A549 (cell line): ENCODE data around the gene ANKRD40. TPM values are rescaled to one million over a fixed set of nuclear protein-coding genes. Genes with fewer than 3 reads are reported as not detected.

Experiments used
- ATAC-seq, 2 experiments: fragments of 200-7000 bp in 1 of 2; fragments of >200 bp in 1 of 2; cut with Nextera tagmentation in 1 of 2; cut with Tn5 transposase in 1 of 2; 3 replicates each; pipeline versions ENCODE4 v1.8.0 to v1.9.1; 2018 to 2020; ENCODE audit warnings: mild to moderate bottlenecking in 1 of 2, moderate library complexity in 1 of 2
- CTCF ChIA-PET: fragments of 300-600 bp; sonication (Branson Sonifier 250); formaldehyde crosslinking; extraction: SDS; loops from one replicate; lab custom pipeline; 2021; ENCODE audit warnings: antibody characterized with exemption, inconsistent platforms; lab: Yijun Ruan, JAX
- POLR2A ChIA-PET: fragments of 350-600 bp; formaldehyde crosslinking; extraction: SDS; loops from one replicate; lab custom pipeline; 2021; ENCODE audit warnings: antibody characterized with exemption, inconsistent platforms; lab: Yijun Ruan, JAX
- DNase-seq, 2 experiments: peaks; one replicate each; pipeline versions ENCODE4 v3.0.0 to v3.0.0-alpha.2; 2011 to 2016; ENCODE audit warnings: low read depth in 1 of 2, low spot score in 1 of 2
- FAIRE-seq: peaks from 2 replicates; lab custom pipeline; 2011; peaks lifted over from hg19 to GRCh38; lab: Jason Lieb, UNC
- H3K27ac ChIP-seq, 2 experiments: fragments of >200 bp; sonication (Bioruptor Twin); formaldehyde crosslinking; 3 replicates each; pipeline ENCODE4 v1.5.1; 2016 to 2017
- H3K4me1 ChIP-seq: fragments of >200 bp; sonication (Bioruptor Twin); formaldehyde crosslinking; 3 replicates; pipeline ENCODE4 v1.6.1; 2016
- H3K4me2 ChIP-seq: fragments of >200 bp; sonication (Bioruptor Twin); formaldehyde crosslinking; 3 replicates; pipeline ENCODE4 v1.6.1; 2016
- H3K4me3 ChIP-seq: fragments of >200 bp; sonication (Bioruptor Twin); formaldehyde crosslinking; 3 replicates; pipeline ENCODE4 v1.5.1; 2016
- H3K9me3 ChIP-seq: fragments of >200 bp; sonication (Bioruptor Twin); formaldehyde crosslinking; 3 replicates; pipeline ENCODE4 v1.6.1; 2016
- ATOH8 ChIP-seq: fragments of 250-450 bp; sonication (Bioruptor Pico); IDR thresholded peaks from 2 replicates; pipeline ENCODE4 v1.5.0; 2020; ENCODE audit warnings: low read depth, mild to moderate bottlenecking, moderate library complexity
- BCL3 ChIP-seq: fragments of >200 bp; sonication (Bioruptor Twin); formaldehyde crosslinking; IDR thresholded peaks from 3 replicates; pipeline ENCODE4 v1.6.1; 2016
- CEBPB ChIP-seq, 2 experiments: fragments of >200 bp in 1 of 2; sonication (Bioruptor Twin) in 1 of 2; formaldehyde crosslinking in 1 of 2; IDR thresholded peaks; 2 replicates each; pipeline ENCODE4 v1.6.1; 2012 to 2016
- FOSB ChIP-seq: fragments of 250-450 bp; sonication (Bioruptor Pico); IDR thresholded peaks from 2 replicates; pipeline ENCODE4 v1.5.0; 2020; ENCODE audit warnings: mild to moderate bottlenecking, moderate library complexity
- FOXS1 ChIP-seq: fragments of 250-450 bp; sonication (Bioruptor Pico); IDR thresholded peaks from 2 replicates; pipeline ENCODE4 v1.5.0; 2020; ENCODE audit warnings: mild to moderate bottlenecking, moderate library complexity
- HDAC2 ChIP-seq: fragments of 200-600 bp; sonication (generic); IDR thresholded peaks from 2 replicates; pipeline ENCODE4 v1.6.1; 2016
- HES2 ChIP-seq: fragments of >200 bp; sonication (Bioruptor Twin); formaldehyde crosslinking; IDR thresholded peaks from 2 replicates; pipeline ENCODE4 v1.6.1; 2016
- HEYL ChIP-seq: fragments of 250-450 bp; sonication (Bioruptor Pico); IDR thresholded peaks from 2 replicates; pipeline ENCODE4 v1.8.0; 2021; ENCODE audit warnings: mild to moderate bottlenecking, moderate library complexity
- HOXB13 ChIP-seq: fragments of 250-450 bp; sonication (Bioruptor Pico); IDR thresholded peaks from 2 replicates; pipeline ENCODE4 v1.5.0; 2020; ENCODE audit warnings: low read depth, mild to moderate bottlenecking, moderate library complexity
- HOXB5 ChIP-seq: fragments of 250-450 bp; sonication (Bioruptor Pico); IDR thresholded peaks from 2 replicates; pipeline ENCODE4 v1.5.0; 2020; ENCODE audit warnings: mild to moderate bottlenecking, moderate library complexity
- JUN ChIP-seq, 2 experiments: fragments of >200 bp; sonication (Bioruptor Twin); formaldehyde crosslinking; IDR thresholded peaks; 2 replicates in 1 of 2; 3 replicates in 1 of 2; pipeline ENCODE4 v1.6.1; 2016 to 2017
- MAFK ChIP-seq: fragments of 450-650 bp; IDR thresholded peaks from 2 replicates; pipeline ENCODE4 v1.6.1; 2014; ENCODE audit not compliant: partially characterized antibody
- MAZ ChIP-seq: fragments of 150-350 bp; IDR thresholded peaks from 2 replicates; pipeline ENCODE4 v1.6.1; 2014; ENCODE audit warnings: antibody characterized with exemption, low read depth, low read length, borderline replicate concordance
- NR3C1 ChIP-seq: fragments of >200 bp; sonication (Bioruptor Twin); formaldehyde crosslinking; IDR thresholded peaks from 3 replicates; pipeline ENCODE4 v1.6.1; 2017
- RCOR1 ChIP-seq: fragments of 150-350 bp; IDR thresholded peaks from 2 replicates; pipeline ENCODE4 v1.6.1; 2014; ENCODE audit warnings: antibody characterized with exemption, low read length, low read depth
- REST ChIP-seq: fragments of 200-600 bp; sonication (generic); IDR thresholded peaks from 2 replicates; pipeline ENCODE4 v1.6.1; 2016; ENCODE audit warnings: antibody characterized with exemption, mild to moderate bottlenecking, moderate library complexity
- RNF2 ChIP-seq: fragments of 200-600 bp; sonication (generic); IDR thresholded peaks from 2 replicates; pipeline ENCODE4 v1.6.1; 2016; ENCODE audit warnings: low read depth, mild to moderate bottlenecking, antibody characterized with exemption, moderate library complexity, borderline replicate concordance
- TFCP2L1 ChIP-seq: fragments of 250-450 bp; sonication (Bioruptor Pico); IDR thresholded peaks from 2 replicates; pipeline ENCODE4 v1.5.0; 2021; ENCODE audit warnings: mild to moderate bottlenecking
- ZNF302 ChIP-seq: fragments of 250-450 bp; sonication (Bioruptor Pico); IDR thresholded peaks from 2 replicates; pipeline ENCODE4 v1.9.0; 2021; ENCODE audit warnings: inconsistent platforms, mild to moderate bottlenecking, moderate library complexity
- WGBS: methylation state at CpG from one replicate; pipeline ENCODE4 v1.1.6; 2017; ENCODE audit errors: missing lambda C conversion rate; 5-methylcytosine and 5-hydroxymethylcytosine counted together
- polyA plus RNA-seq, 4 experiments: library from polyadenylated mRNA; depleted of rRNA in 3 of 4; stranded (reverse); fragments of >200 nt; fragmentation: RNase III in 1 of 4; extraction: RNeasy Plus Mini Kit Qiagen cat#74134 plus additional on column Dnase treatment in 1 of 4; gene quantifications; 2 replicates in 3 of 4; 3 replicates in 1 of 4; pipeline ENCODE4 v1.2.3, GENCODE V29; 2011 to 2017

ANKRD40 gene
- polyA plus RNA-seq, 2 of the 4 experiments (the other 2 are of a cell fraction): 50.1 to 84.3 TPM

- TF ChIP-seq ATOH8 (CRISPR knock-in tag): peak; percentile 90; the same call in 1 of the 2 replicates
- TF ChIP-seq CEBPB (IDR thresholded peaks at IDR 0.05): peak; percentile 63 to 85
- no peak for TF ChIP-seq NR3C1
- peak; percentile 96 to 99 for TF ChIP-seq JUN (IDR thresholded peaks at IDR 0.05)
- no peak for TF ChIP-seq RCOR1
- peak; percentile 83 for TF ChIP-seq HOXB5 (CRISPR knock-in tag)
- TF ChIP-seq HOXB13: peak; percentile 68; the same call in 1 of the 2 replicates
- TF ChIP-seq TFCP2L1: peak; percentile 82
Measured at GRCh38 chr17:50707289-50708049, at the start of gene ANKRD40 (continued).

GRCh38 chr17:50754521-50754920, 46.8 kb upstream of the ANKRD40 start:
- ChIA-PET CTCF (interaction anchor here (1.7 kb wide), 1 partner anchor 28 kb away, joined by 6 read pairs; no protein-coding TSS in a partner anchor), POLR2A (interaction anchor here (1.4 kb wide), 1 partner anchor 35 kb away, joined by 4 read pairs; the partner anchor contains the start of gene LUC7L3)
- DNase-seq: no peak
- peaks cover 8% of the 10 kb centered on the region for H3K4me1 ChIP-seq
- ATAC-seq: no peak
- TF ChIP-seq HES2 (no peak), HEYL (CRISPR knock-in tag) (no peak), BCL3 (no peak), RCOR1 (no peak), RNF2 (no peak), MAZ (no peak), JUN (IDR thresholded peaks at IDR 0.05) (no peak), MAFK (no peak), REST (no peak), FOSB (CRISPR knock-in tag) (no peak), HOXB5 (CRISPR knock-in tag) (no peak), ZNF302 (CRISPR knock-in tag) (no peak), FOXS1 (CRISPR knock-in tag) (no peak), HDAC2 (no peak)
- TF ChIP-seq, all 56 proteins: peak for 0
- Histone ChIP-seq H3K4me3 (no peak overlapping the region), H3K9me3 (no peaks in the 10 kb centered on the region), H3K27ac (no peak overlapping the region), H3K4me2 (no peak overlapping the region)
- no peak for FAIRE-seq
- WGBS: 50% methylated on average over 2 of the region's 2 CpGs
